Mesendoderm (in vitro differentiated cells): ENCODE measurements around the gene ZNF578.
A peak's percentile ranks its signal among the peaks of the same experiment; 100 is the strongest.
"Not testable (repeated sequence)": the region's sequence is repeated elsewhere in the genome, so short reads cannot be mapped to it uniquely, and the experiment has no call there.

Experiments
- DNase-seq: peaks from one replicate; pipeline ENCODE4 v3.0.0; 2013
- H2AK5ac ChIP-seq: 2 replicates; pipeline ENCODE4 v1.6.1; 2013; ENCODE audit warnings: low read length, inconsistent platforms
- H2BK120ac ChIP-seq: 2 replicates; pipeline ENCODE4 v1.6.1; 2013; ENCODE audit warnings: low read depth, mild to moderate bottlenecking, low read length, moderate library complexity, mixed read lengths
- H2BK15ac ChIP-seq: replicated peaks from 2 replicates; pipeline ENCODE4 v1.6.1; 2013; ENCODE audit warnings: low read depth, mild to moderate bottlenecking, moderate library complexity
- H2BK5ac ChIP-seq: 2 replicates; pipeline ENCODE4 v1.6.1; 2013; ENCODE audit warnings: low read length, inconsistent platforms
- H3K18ac ChIP-seq: 2 replicates; pipeline ENCODE4 v1.6.1; 2013; ENCODE audit warnings: mild to moderate bottlenecking, low read length, mixed read lengths
- H3K23ac ChIP-seq: one replicate; pipeline ENCODE4 v1.6.1; 2013; ENCODE audit warnings: low read length
- H3K27ac ChIP-seq: 2 replicates; pipeline ENCODE4 v1.5.1; 2013; ENCODE audit warnings: low read depth, mild to moderate bottlenecking, inconsistent platforms, low read length, moderate library complexity
- H3K27me3 ChIP-seq: 2 replicates; pipeline ENCODE4 v1.6.1; 2013; ENCODE audit warnings: low read length, control low read depth, mild to moderate bottlenecking, inconsistent platforms; ENCODE audit not compliant: insufficient read depth, poor library complexity
- H3K36me3 ChIP-seq: 2 replicates; pipeline ENCODE4 v1.6.1; 2013; ENCODE audit warnings: low read length, inconsistent platforms; ENCODE audit not compliant: control insufficient read depth, insufficient read depth
- H3K4ac ChIP-seq: one replicate; pipeline ENCODE4 v1.6.1; 2013; ENCODE audit warnings: low read depth, mild to moderate bottlenecking, low read length, moderate library complexity
- H3K4me1 ChIP-seq: 2 replicates; pipeline ENCODE4 v1.6.1; 2013; ENCODE audit warnings: low read depth, low read length, inconsistent platforms; ENCODE audit not compliant: control insufficient read depth
- H3K4me2 ChIP-seq: 2 replicates; pipeline ENCODE4 v1.6.1; 2013; ENCODE audit warnings: low read length
- H3K4me3 ChIP-seq: 2 replicates; pipeline ENCODE4 v1.5.1; 2013; ENCODE audit warnings: mild to moderate bottlenecking, low read length
- H3K56ac ChIP-seq: one replicate; pipeline ENCODE4 v1.6.1; 2013; ENCODE audit warnings: low read length
- H3K79me1 ChIP-seq: 2 replicates; pipeline ENCODE4 v1.6.1; 2013; ENCODE audit warnings: low read length, inconsistent platforms
- H3K79me2 ChIP-seq: 2 replicates; pipeline ENCODE4 v1.6.1; 2013; ENCODE audit warnings: mild to moderate bottlenecking, low read length; ENCODE audit not compliant: control insufficient read depth, insufficient read depth
- H3K9ac ChIP-seq: 2 replicates; pipeline ENCODE4 v1.6.1; 2013; ENCODE audit warnings: low read length, inconsistent platforms
- H4K5ac ChIP-seq: one replicate; pipeline ENCODE4 v1.6.1; 2013; ENCODE audit warnings: low read length
- H4K8ac ChIP-seq: one replicate; pipeline ENCODE4 v1.6.1; 2013; ENCODE audit warnings: low read depth, mild to moderate bottlenecking, control low read depth, low read length, moderate library complexity
- WGBS: extraction: QIAGEN DNeasy Blood & Tissue Kit; methylation state at CpG from one replicate; pipeline ENCODE4 v1.1.7; 2013; ENCODE audit warnings: low lambda C conversion rate, missing lambda C conversion rate; ENCODE audit not compliant: insufficient coverage; ENCODE audit errors: extremely low coverage; 5-methylcytosine and 5-hydroxymethylcytosine counted together

ZNF578 gene

DNA sequence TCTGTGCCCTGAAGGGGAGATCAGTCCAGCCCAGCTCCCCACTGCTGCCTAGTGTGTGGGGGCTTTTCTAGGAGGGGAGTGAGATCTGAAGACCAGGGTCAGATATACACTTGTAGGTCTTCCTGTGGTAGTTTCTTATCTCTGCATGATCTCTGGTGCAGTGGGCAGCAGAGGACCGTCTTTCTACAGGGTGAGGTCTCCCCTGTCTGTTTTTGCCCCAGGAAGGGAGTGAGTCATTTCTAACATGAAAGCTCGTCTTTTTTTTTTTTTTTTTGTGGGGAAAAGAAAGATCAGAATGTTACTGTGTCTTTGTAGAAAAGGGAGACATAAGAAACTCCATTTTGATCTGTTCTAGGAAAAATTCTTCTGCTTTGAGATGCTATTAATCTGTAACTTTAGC lies 65.3 kb downstream of the ZNF578 start:
- DNase-seq: no peak
- Histone ChIP-seq H3K79me1 (no peaks in the 10 kb centered on the region), H3K23ac (no peak overlapping the region), H2AK5ac (no peak overlapping the region), H3K27me3 (no peaks in the 10 kb centered on the region), H2BK15ac (no peak overlapping the region), H2BK5ac (no peak overlapping the region), H3K9ac (no peak overlapping the region), H3K79me2 (no peaks in the 10 kb centered on the region), H3K4me3 (no peak overlapping the region), H3K56ac (no peak overlapping the region), H3K36me3 (no peaks in the 10 kb centered on the region), H2BK120ac (no peak overlapping the region), H4K8ac (no peak overlapping the region), H3K4me2 (no peak overlapping the region), H3K4me1 (peaks cover 3% of the 10 kb centered on the region), H3K27ac (no peak overlapping the region), H4K5ac (no peak overlapping the region), H3K4ac (no peak overlapping the region), H3K18ac (no peak overlapping the region)
- WGBS: no CpG with 5 or more reads among the region's 2 CpGs

DNA sequence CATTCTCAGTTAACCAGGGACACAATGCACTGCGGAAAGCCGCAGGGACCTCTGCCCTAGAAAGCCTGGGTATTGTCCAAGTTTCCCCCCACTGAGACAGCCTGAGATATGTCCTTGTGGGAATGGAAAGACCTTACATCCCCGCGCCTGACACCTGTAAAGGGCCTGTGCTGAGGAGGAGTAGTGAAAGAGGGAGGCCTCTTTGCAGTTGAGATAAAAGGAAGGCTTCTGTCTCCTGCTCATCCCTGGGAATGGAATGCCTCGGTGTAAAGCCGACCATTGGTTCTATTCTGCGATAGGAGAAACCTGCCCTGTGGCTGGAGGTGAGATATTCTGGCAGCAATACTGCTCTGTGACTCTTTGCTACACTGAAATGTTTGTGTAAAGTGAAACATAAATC lies 65.8 kb downstream of the ZNF578 start:
- H3K79me2 ChIP-seq, H2BK120ac ChIP-seq, H4K8ac ChIP-seq, H3K4ac ChIP-seq, H3K27me3 ChIP-seq, H3K18ac ChIP-seq, H3K56ac ChIP-seq, H3K4me3 ChIP-seq, H3K9ac ChIP-seq, H3K4me2 ChIP-seq, H3K27ac ChIP-seq, H3K79me1 ChIP-seq, H2BK5ac ChIP-seq, H2AK5ac ChIP-seq, H3K36me3 ChIP-seq, H3K23ac ChIP-seq, H2BK15ac ChIP-seq, H4K5ac ChIP-seq, H3K4me1 ChIP-seq: not testable (repeated sequence)
- no CpG with 5 or more reads among the region's 7 CpGs for WGBS
- DNase-seq: peak; percentile 37

DNA sequence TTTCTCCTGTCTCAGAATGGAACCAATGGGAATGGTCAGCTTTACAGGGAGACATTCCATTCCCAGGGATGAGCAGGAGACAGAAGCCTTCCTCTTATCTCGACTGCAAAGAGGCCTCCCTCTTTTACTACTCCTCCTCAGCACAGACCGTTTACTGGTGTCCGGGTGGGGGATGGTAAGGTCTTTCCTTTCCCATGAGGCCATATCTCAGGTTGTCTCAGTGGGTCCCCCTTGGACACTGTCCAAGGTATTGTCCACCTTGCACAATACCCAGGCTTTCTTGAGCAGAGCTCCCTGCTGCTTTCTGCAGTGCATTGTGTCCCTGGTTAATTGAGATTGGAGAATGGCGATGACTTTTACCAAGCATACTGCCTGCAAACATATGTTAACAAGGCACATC lies 66.7 kb downstream of the ZNF578 start:
- no peak overlapping the region for H2BK120ac ChIP-seq
- H3K56ac ChIP-seq: no peak overlapping the region
- H3K79me1 ChIP-seq: no peaks in the 10 kb centered on the region
- H3K79me2 ChIP-seq: no peaks in the 10 kb centered on the region
- no peak overlapping the region for H2BK5ac ChIP-seq
- H3K4me3 ChIP-seq: no peak overlapping the region
- WGBS: no CpG with 5 or more reads among the region's 4 CpGs
- H3K18ac ChIP-seq: no peak overlapping the region
- no peak overlapping the region for H3K4me2 ChIP-seq
- H2AK5ac ChIP-seq: no peak overlapping the region
- H3K27me3 ChIP-seq: no peaks in the 10 kb centered on the region
- no peak overlapping the region for H3K27ac ChIP-seq
- no peaks in the 10 kb centered on the region for H3K36me3 ChIP-seq
- H4K8ac ChIP-seq: no peak overlapping the region
- H3K4me1 ChIP-seq: peaks cover 3% of the 10 kb centered on the region
- no peak overlapping the region for H4K5ac ChIP-seq
- no peak overlapping the region for H2BK15ac ChIP-seq
- no peak overlapping the region for H3K9ac ChIP-seq
- peak; percentile 49 for DNase-seq
- H3K23ac ChIP-seq: no peak overlapping the region
- H3K4ac ChIP-seq: no peak overlapping the region

DNA sequence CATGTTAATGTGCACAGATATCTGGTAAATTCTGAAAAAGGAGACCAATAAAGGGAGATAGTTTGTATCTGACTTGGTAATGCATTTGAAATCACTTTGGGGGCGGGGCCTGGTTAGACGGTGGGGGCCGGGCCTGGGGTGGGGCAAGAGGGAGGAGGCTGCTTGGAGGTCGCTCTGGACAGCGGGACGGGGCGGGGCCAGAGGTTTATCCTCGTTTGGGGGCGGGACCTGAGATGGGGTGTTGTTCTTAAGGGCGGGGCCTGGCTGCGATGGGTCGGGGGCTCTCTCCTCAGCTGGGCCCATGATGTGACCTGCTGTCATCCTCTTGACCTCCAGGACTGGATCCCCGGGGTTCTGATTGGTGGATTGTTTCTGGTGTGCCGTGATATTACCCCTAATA lies 69.2 kb downstream of the ZNF578 start:
- peaks cover 3% of the 10 kb centered on the region for H3K4me1 ChIP-seq
- no peak overlapping the region for H2BK15ac ChIP-seq
- no peak overlapping the region for H3K18ac ChIP-seq
- H3K36me3 ChIP-seq: no peaks in the 10 kb centered on the region
- H3K23ac ChIP-seq: no peak overlapping the region
- H4K5ac ChIP-seq: no peak overlapping the region
- H3K4me3 ChIP-seq: no peak overlapping the region
- no peaks in the 10 kb centered on the region for H3K79me2 ChIP-seq
- no peaks in the 10 kb centered on the region for H3K79me1 ChIP-seq
- WGBS: no CpG with 5 or more reads among the region's 14 CpGs
- H2AK5ac ChIP-seq: no peak overlapping the region
- no peak overlapping the region for H3K4ac ChIP-seq
- H2BK120ac ChIP-seq: no peak overlapping the region
- H3K9ac ChIP-seq: no peak overlapping the region
- DNase-seq: peak; percentile 27
- no peak overlapping the region for H2BK5ac ChIP-seq
- no peaks in the 10 kb centered on the region for H3K27me3 ChIP-seq
- no peak overlapping the region for H3K27ac ChIP-seq
- H4K8ac ChIP-seq: no peak overlapping the region
- no peak overlapping the region for H3K56ac ChIP-seq
- H3K4me2 ChIP-seq: no peak overlapping the region

DNA sequence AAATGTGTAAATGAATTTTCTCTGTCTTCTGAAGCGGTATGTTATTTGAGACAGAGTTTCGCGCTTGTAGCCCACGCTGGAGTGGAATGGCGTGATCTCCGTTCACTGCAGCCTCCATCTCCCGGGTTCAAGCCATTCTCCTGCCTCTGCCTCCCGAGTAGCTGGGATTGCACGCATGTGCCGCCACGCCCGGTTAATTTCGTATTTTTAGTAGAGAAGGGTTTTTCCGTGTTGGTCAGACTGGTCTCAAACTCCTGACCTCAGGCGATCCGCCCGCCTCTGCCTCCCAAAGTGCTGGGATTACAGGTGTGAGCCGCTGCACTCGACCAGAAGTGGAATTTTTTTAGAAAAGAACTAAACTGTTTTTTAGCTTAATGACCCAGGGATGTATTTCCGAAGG lies 70.7 kb downstream of the ZNF578 start:
- peaks cover 3% of the 10 kb centered on the region for H3K4me1 ChIP-seq
- no peak overlapping the region for H3K4ac ChIP-seq
- H3K27ac ChIP-seq: no peak overlapping the region
- no peak overlapping the region for H2BK120ac ChIP-seq
- no peaks in the 10 kb centered on the region for H3K36me3 ChIP-seq
- no peak overlapping the region for H4K8ac ChIP-seq
- no peaks in the 10 kb centered on the region for H3K79me1 ChIP-seq
- H3K4me3 ChIP-seq: no peak overlapping the region
- H2BK5ac ChIP-seq: no peak overlapping the region
- H4K5ac ChIP-seq: no peak overlapping the region
- no peak overlapping the region for H3K4me2 ChIP-seq
- no peaks in the 10 kb centered on the region for H3K27me3 ChIP-seq
- no peak overlapping the region for H3K18ac ChIP-seq
- WGBS: no CpG with 5 or more reads among the region's 20 CpGs
- no peak overlapping the region for H3K23ac ChIP-seq
- H3K56ac ChIP-seq: no peak overlapping the region
- no peak overlapping the region for H3K9ac ChIP-seq
- peaks cover 3% of the 10 kb centered on the region for H3K79me2 ChIP-seq
- H2AK5ac ChIP-seq: no peak overlapping the region
- no peak for DNase-seq
- H2BK15ac ChIP-seq: no peak overlapping the region

DNA sequence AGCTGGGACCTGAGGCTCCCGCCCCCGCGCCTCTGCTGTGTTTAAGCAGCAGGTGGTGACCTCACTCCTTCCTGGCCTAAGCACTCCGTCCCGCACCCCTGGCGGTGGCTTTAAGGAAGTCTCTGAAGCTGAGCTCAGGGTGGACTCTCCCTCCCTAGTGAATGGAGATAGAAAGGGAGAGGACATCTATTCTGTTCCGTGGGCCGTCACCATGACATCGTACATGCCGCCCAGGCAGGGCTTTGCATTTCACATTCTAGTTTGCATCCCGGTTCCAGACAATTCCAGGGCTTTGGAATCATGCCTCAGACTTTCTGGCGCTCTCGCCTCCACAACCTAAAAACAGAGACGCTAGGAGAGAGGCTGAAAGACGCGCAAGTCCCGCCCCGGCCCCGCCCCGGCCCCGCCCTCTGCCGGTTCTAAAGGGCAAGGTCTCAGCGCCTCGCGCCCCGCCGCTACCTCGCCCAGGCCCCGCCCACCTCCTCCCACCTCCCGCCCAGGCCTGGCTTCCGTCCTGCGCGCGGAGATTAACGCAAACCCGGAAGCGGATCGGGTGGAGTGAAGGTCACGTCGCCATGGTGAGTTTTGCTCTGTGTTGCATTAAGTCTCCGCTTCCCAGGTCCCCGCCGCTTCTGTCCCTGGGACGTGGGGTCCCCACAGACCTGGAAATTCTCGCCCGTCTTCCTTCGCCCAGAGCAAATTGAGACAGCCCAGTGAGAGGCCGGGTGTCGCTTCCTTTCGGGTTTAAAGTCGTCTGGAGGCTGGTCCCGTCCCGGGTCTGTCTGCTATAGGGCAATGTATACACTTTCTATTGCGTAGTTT lies 74.0 kb downstream of the ZNF578 start, which contains the start of gene ZNF808:
Gene ZNF808 (plus strand): TSS at position 535 of the 822 bp plus-strand sequence. CDS start 15,617 bp downstream, outside the sequence.
- Histone ChIP-seq H4K5ac (no peak within 1 kb of the TSS), H3K4me3 (peak within 1 kb of the TSS; percentile 95), H2AK5ac (no peak within 1 kb of the TSS), H3K9ac (peak within 1 kb of the TSS; percentile 93), H3K27ac (peak within 1 kb of the TSS; percentile 97), H3K23ac (peak within 1 kb of the TSS; percentile 80), H2BK15ac (no peak within 1 kb of the TSS), H2BK120ac (no peak within 1 kb of the TSS), H3K79me2 (peaks cover 3% of the 10 kb centered on the region), H3K4ac (peak within 1 kb of the TSS; percentile 5), H3K36me3 (no peaks in the 10 kb centered on the region), H3K18ac (peak within 1 kb of the TSS; percentile 0), H2BK5ac (no peak within 1 kb of the TSS), H3K27me3 (no peaks in the 10 kb centered on the region), H3K4me2 (peak within 1 kb of the TSS; percentile 95), H3K56ac (peak within 1 kb of the TSS; percentile 94), H3K79me1 (no peaks in the 10 kb centered on the region), H3K4me1 (no peaks in the 10 kb centered on the region), H4K8ac (no peak within 1 kb of the TSS)
- no CpG with 5 or more reads among the region's 54 CpGs for WGBS
- peak; percentile 99 for DNase-seq
